ENCODE measurements around the gene JSRP1. TPM values are rescaled to one million over a fixed set of nuclear protein-coding genes. Genes with fewer than 3 reads are reported as not detected.

Gene JSRP1
- total RNA-seq, 2 experiments from 2014 or later, result 1.0 TPM

DNA sequence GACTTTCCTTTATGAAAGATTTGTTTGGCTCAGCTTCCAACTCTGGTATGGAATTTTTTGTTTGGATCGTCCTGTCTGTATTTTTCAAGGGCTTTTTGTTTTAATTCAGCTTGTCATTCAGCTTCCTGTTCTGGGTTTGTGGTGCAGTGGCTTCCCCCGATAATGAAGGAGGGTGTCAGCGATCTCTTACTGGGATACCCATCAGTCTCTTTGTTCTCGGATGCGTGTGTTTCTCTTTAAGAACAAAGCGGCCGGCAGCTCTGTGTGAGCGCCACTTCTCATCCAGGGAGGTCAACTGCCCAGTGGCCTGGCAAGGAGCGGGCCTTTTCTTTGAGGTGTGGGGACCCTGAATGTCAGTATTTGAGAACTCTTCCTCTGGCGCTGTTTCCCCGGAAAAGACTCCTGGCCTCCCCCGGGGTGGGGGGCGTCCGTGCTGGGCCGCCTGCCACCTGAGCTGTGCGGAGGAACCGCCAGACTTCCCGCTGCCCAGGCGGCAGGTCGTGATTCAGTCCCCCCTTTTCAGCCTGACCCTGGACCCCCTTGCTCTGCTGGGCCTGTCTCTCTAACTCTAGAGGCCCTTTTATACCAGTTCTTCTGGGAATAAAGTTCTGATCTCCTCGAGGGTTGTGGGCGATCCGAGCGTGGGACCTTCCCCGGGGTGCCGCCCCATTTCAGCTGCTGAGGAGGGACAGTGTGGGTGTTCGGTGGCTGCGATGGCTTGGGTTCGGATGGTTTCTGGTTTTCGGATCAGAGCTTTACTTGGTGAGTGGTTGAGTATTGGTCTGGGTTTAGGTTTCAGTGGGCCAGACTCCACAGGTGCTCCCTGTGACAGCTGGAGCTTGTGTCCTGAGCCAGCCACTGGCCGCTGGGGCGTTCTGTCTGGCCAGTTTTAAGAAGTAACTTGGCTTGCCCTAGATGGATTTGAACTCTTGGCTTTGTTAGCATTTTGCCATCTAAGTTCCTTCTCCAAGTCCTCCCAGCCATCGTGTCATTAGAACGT is 16.1 kb downstream of the JSRP1 start:
- peaks cover 52% of the 10 kb centered on the region for H3K4me1 Mint-ChIP-seq (ENCODE audit: low read depth)
- CTCF ChIA-PET, result interaction anchor here (0.6 to 3.3 kb wide), 8 partner anchors 10 to 397 kb away, joined by 3 to 38 read pairs (median 4); no protein-coding TSS in a partner anchor
- peak; percentile 57 for DNase-seq
- H3K27ac Mint-ChIP-seq, result peak overlapping the region; percentile 84
- H3K4me3 Mint-ChIP-seq, result peak overlapping the region; percentile 92
- TF ChIP-seq, protein P1, sequence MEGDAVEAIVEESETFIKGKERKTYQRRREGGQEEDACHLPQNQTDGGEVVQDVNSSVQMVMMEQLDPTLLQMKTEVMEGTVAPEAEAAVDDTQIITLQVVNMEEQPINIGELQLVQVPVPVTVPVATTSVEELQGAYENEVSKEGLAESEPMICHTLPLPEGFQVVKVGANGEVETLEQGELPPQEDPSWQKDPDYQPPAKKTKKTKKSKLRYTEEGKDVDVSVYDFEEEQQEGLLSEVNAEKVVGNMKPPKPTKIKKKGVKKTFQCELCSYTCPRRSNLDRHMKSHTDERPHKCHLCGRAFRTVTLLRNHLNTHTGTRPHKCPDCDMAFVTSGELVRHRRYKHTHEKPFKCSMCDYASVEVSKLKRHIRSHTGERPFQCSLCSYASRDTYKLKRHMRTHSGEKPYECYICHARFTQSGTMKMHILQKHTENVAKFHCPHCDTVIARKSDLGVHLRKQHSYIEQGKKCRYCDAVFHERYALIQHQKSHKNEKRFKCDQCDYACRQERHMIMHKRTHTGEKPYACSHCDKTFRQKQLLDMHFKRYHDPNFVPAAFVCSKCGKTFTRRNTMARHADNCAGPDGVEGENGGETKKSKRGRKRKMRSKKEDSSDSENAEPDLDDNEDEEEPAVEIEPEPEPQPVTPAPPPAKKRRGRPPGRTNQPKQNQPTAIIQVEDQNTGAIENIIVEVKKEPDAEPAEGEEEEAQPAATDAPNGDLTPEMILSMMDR (IDR thresholded peaks at IDR 0.05), result no peak
- peaks cover 64% of the 10 kb centered on the region for H3K36me3 Mint-ChIP-seq (ENCODE audit: low read depth)
- intact Hi-C loops (cut with micrococcal nuclease), result loop anchor here (2.0 to 10.0 kb wide), 2 partner anchors 31 to 65 kb away; no protein-coding TSS in a partner anchor
- POLR2A ChIA-PET, result interaction anchor here (0.5 to 10.4 kb wide), 13 partner anchors 8 to 585 kb away, joined by 3 to 202 read pairs (median 3); partner anchors contain the start of genes AMH, JSRP1 and TIMM13
- no peaks in the 10 kb centered on the region for H3K9me3 Mint-ChIP-seq
- H3K27me3 Mint-ChIP-seq, result no peaks in the 10 kb centered on the region
- no peak for ATAC-seq

DNA sequence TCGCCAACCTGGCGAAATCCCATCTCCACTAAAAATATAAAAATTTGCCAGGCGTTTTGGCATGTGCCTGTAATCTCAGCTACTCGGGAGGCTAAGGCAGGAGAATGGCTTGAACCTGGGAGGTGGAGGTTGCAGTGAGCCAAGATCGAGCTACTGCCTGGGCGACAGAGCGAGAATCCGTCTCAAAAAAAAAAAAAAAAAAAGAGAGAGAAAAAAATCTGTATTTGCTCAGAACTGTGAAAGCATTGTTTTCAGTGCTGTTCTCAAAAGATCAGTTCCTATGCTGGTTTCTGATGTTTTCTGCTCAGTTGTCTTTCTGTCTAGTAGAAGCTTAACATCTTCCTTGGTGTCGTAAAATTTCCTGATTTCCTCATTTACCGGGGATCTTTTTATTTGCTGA is 17.0 kb downstream of the JSRP1 start:
- Mint-ChIP-seq H3K9me3 (no peaks in the 10 kb centered on the region), H3K36me3 (ENCODE audit: low read depth) (peaks cover 59% of the 10 kb centered on the region), H3K27ac (peak overlapping the region; percentile 84), H3K4me3 (peak overlapping the region; percentile 92), H3K27me3 (no peaks in the 10 kb centered on the region), H3K4me1 (ENCODE audit: low read depth) (peaks cover 56% of the 10 kb centered on the region)
- ATAC-seq, result no peak
- no peak for DNase-seq
- ChIA-PET CTCF (interaction anchor here (0.7 to 3.3 kb wide), 8 partner anchors 12 to 398 kb away, joined by 3 to 38 read pairs (median 4); no protein-coding TSS in a partner anchor), POLR2A (interaction anchor here (0.6 to 10.4 kb wide), 8 partner anchors 8 to 584 kb away, joined by 3 to 202 read pairs (median 3); partner anchors contain the start of genes AMH, JSRP1 and TIMM13)
- intact Hi-C loops (cut with micrococcal nuclease), result loop anchor here (2.0 to 10.0 kb wide), 2 partner anchors 32 to 64 kb away; no protein-coding TSS in a partner anchor
- TF ChIP-seq, protein P1 (IDR thresholded peaks at IDR 0.05), result no peak

DNA sequence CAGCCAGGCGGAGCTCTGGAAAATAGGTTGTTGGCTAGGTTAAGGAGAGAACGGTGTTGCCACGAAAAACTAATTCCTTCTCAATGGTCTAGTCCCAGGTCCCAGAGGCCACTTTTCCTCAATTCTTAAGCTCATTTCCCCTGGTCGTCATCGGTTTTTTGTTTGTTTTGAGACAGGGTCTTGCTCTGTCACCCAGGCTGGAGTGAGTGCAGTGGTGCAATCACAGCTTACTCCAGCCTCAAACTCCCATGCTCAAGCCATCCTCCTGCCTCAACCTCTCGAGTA is 18.4 kb downstream of the JSRP1 start:
- POLR2A ChIA-PET, result interaction anchor here (0.6 to 10.4 kb wide), 11 partner anchors 8 to 395 kb away, joined by 3 to 202 read pairs (median 3); partner anchors contain the start of genes AMH, JSRP1 and TIMM13
- Mint-ChIP-seq H3K4me1 (ENCODE audit: low read depth) (peaks cover 65% of the 10 kb centered on the region), H3K9me3 (no peaks in the 10 kb centered on the region), H3K36me3 (ENCODE audit: low read depth) (peaks cover 65% of the 10 kb centered on the region), H3K27me3 (no peaks in the 10 kb centered on the region), H3K4me3 (peak overlapping the region; percentile 92), H3K27ac (peak overlapping the region; percentile 84)
- TF ChIP-seq, protein P1 (IDR thresholded peaks at IDR 0.05), result no peak
- DNase-seq (no peak), ATAC-seq (no peak)
- intact Hi-C loops (cut with micrococcal nuclease), result loop anchor here (2.0 to 10.0 kb wide), 2 partner anchors 33 to 63 kb away; no protein-coding TSS in a partner anchor
- CTCF ChIA-PET, result interaction anchor here (0.6 to 3.3 kb wide), 7 partner anchors 15 to 399 kb away, joined by 3 to 23 read pairs (median 3); partner anchors contain the start of gene AP3D1

DNA sequence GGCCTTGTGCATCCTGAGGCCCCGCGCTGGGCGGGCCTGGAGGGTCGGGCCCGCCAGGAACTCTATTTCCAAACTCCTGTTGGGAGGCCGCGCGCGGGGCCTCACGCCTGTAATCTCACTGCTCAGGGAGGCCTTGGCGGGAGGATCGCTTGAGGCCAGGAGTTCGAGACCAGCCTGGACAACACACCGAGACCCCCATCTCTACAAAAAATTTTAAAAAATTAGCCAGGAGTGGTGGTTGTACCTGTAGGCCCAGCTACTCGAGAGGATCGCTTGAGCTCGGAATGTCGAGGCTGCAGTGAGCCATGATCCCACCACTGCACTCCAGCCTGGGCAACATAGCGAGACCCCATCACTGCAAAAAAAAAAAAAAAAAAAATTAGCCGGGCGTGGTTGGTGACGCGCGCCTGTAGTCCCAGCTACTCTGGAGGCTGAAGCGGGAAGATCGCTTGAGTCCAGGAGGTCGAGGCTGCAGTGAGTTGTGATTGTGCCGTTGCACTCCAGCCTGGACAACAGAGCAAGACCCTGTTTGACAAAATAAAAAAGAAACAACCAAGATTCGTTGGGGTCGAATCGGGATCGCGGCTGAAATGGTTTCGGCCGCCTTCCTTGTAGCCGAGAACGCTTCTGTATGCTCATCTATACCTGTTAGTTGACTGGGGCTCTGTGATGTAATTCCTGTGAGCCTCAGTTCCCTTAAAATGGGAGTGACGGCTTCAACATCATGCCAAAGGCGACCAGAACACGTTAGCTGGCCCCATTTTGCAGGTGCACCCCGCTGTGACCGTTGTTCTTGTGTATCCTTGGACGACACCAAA is 19.0 kb downstream of the JSRP1 start:
- peaks cover 61% of the 10 kb centered on the region for H3K36me3 Mint-ChIP-seq (ENCODE audit: low read depth)
- POLR2A ChIA-PET, result interaction anchor here (0.7 to 10.4 kb wide), 8 partner anchors 9 to 361 kb away, joined by 3 to 202 read pairs (median 4); partner anchors contain the start of genes AMH, JSRP1 and TIMM13

More for the DNA sequence above, 19.0 kb downstream of the JSRP1 start:
- Mint-ChIP-seq H3K9me3 (no peaks in the 10 kb centered on the region), H3K4me1 (ENCODE audit: low read depth) (peaks cover 60% of the 10 kb centered on the region), H3K27ac (peak overlapping the region; percentile 84), H3K4me3 (peak overlapping the region; percentile 92), H3K27me3 (no peaks in the 10 kb centered on the region)
- intact Hi-C loops (cut with micrococcal nuclease), result loop anchor here (10.0 kb wide), 1 partner anchor 62 kb away; no protein-coding TSS in a partner anchor
- CTCF ChIA-PET, result interaction anchor here (0.6 to 3.3 kb wide), 5 partner anchors 16 to 86 kb away, joined by 3 to 23 read pairs (median 3); partner anchors contain the start of gene AP3D1
- no peak for DNase-seq
- TF ChIP-seq, protein P1 (IDR thresholded peaks at IDR 0.05), result no peak
- ATAC-seq, result no peak
